ENCODE data around the gene POU6F2. TPM values are rescaled to one million over a fixed set of nuclear protein-coding genes. Genes with fewer than 3 reads are reported as not detected.

Gene POU6F2
- total RNA-seq, 4 donors from 2014 or later: 0.48 to 0.82 TPM; not detected in 2

GRCh38 chr7:39261771-39262170 is 284.1 kb downstream of the POU6F2 start:
- in situ Hi-C loops (cut with MboI; ENCODE audit: low pct_ligation_motif_present in 1 of 4, low pct_unique_long_range_greater_than_20kb in 1 of 4, low sequenced_read_pairs in 3 of 4): no loop called here
- TF ChIP-seq EP300 (IDR thresholded peaks at IDR 0.05; ENCODE audit: low read depth): no peak
- TF ChIP-seq POLR2A (IDR thresholded peaks at IDR 0.05): no peak
- no peak for TF ChIP-seq CTCF (IDR thresholded peaks at IDR 0.05)
- TF ChIP-seq POLR2AphosphoS5 (IDR thresholded peaks at IDR 0.05): no peak
- Histone ChIP-seq H3K4me3 (no peak overlapping the region), H3K27me3 (no peaks in the 10 kb centered on the region), H3K36me3 (no peaks in the 10 kb centered on the region), H3K4me1 (no peaks in the 10 kb centered on the region), H3K27ac (no peak overlapping the region), H3K9me3 (no peaks in the 10 kb centered on the region)
- intact Hi-C loops (cut with DNase I; ENCODE audit: low total_unique reads): no loop called here
- no peak for DNase-seq
- 72 to 87% methylated on average over 2 of the region's 2 CpGs for WGBS, 2 donors (ENCODE audit: low coverage in 1 of 2)

- Histone ChIP-seq H3K4me3 (no peak overlapping the region), H3K27ac (no peak overlapping the region), H3K4me1 (no peaks in the 10 kb centered on the region), H3K36me3 (no peaks in the 10 kb centered on the region), H3K9me3 (no peaks in the 10 kb centered on the region), H3K27me3 (no peaks in the 10 kb centered on the region)
- TF ChIP-seq EP300 (IDR thresholded peaks at IDR 0.05; ENCODE audit: low read depth) (no peak), POLR2A (IDR thresholded peaks at IDR 0.05) (no peak), CTCF (IDR thresholded peaks at IDR 0.05) (no peak), POLR2AphosphoS5 (IDR thresholded peaks at IDR 0.05) (no peak)
- DNase-seq: no peak
- intact Hi-C loops (cut with DNase I; ENCODE audit: low total_unique reads): no loop called here
- WGBS, 2 donors (ENCODE audit: low coverage in 1 of 2): 70 to 77% methylated on average over 9 of the region's 9 CpGs
- in situ Hi-C loops (cut with MboI; ENCODE audit: low pct_ligation_motif_present in 1 of 4, low pct_unique_long_range_greater_than_20kb in 1 of 4, low sequenced_read_pairs in 3 of 4): no loop called here
These were observed 288.2 kb downstream of the POU6F2 start for GRCh38 chr7:39265641-39266591.

GRCh38 chr7:39269034-39269433 is 291.3 kb downstream of the POU6F2 start:
- Histone ChIP-seq H3K4me1 (no peaks in the 10 kb centered on the region), H3K36me3 (no peaks in the 10 kb centered on the region), H3K27me3 (no peaks in the 10 kb centered on the region), H3K4me3 (no peak overlapping the region), H3K9me3 (no peaks in the 10 kb centered on the region), H3K27ac (no peak overlapping the region)
- no peak for DNase-seq
- WGBS, 2 donors (ENCODE audit: low coverage in 1 of 2): 40% methylated on average over 2 of the region's 2 CpGs; no CpG with 5 or more reads in 1 of the 2 donors
- TF ChIP-seq CTCF (IDR thresholded peaks at IDR 0.05) (no peak), POLR2AphosphoS5 (IDR thresholded peaks at IDR 0.05) (no peak), POLR2A (IDR thresholded peaks at IDR 0.05) (no peak), EP300 (IDR thresholded peaks at IDR 0.05; ENCODE audit: low read depth) (no peak)
- in situ Hi-C loops (cut with MboI; ENCODE audit: low pct_ligation_motif_present in 1 of 4, low pct_unique_long_range_greater_than_20kb in 1 of 4, low sequenced_read_pairs in 3 of 4): no loop called here
- intact Hi-C loops (cut with DNase I; ENCODE audit: low total_unique reads): no loop called here

- no peak for DNase-seq
- TF ChIP-seq POLR2AphosphoS5 (IDR thresholded peaks at IDR 0.05) (no peak), POLR2A (IDR thresholded peaks at IDR 0.05) (no peak), EP300 (IDR thresholded peaks at IDR 0.05; ENCODE audit: low read depth) (no peak), CTCF (IDR thresholded peaks at IDR 0.05) (no peak)
- no peak overlapping the region for H3K4me3 ChIP-seq
- H3K9me3 ChIP-seq: no peaks in the 10 kb centered on the region
- in situ Hi-C loops (cut with MboI; ENCODE audit: low pct_ligation_motif_present in 1 of 4, low pct_unique_long_range_greater_than_20kb in 1 of 4, low sequenced_read_pairs in 3 of 4) (no loop called here), intact Hi-C loops (cut with DNase I; ENCODE audit: low total_unique reads) (no loop called here)
- H3K36me3 ChIP-seq: no peaks in the 10 kb centered on the region
- H3K27ac ChIP-seq: no peak overlapping the region
- WGBS, 2 donors (ENCODE audit: low coverage in 1 of 2): 68 to 74% methylated on average over 5 of the region's 5 CpGs
- no peaks in the 10 kb centered on the region for H3K27me3 ChIP-seq
- H3K4me1 ChIP-seq: no peaks in the 10 kb centered on the region
These were observed 292.3 kb downstream of the POU6F2 start for GRCh38 chr7:39270018-39270417.

All from transverse colon (tissue), 4 donors.